Fibroblast of pulmonary artery (primary cell): ENCODE measurements around the gene GALNT17.
A peak's percentile ranks its signal among the peaks of the same experiment; 100 is the strongest.
"Not testable (repeated sequence)": the region's sequence is repeated elsewhere in the genome, so short reads cannot be mapped to it uniquely, and the experiment has no call there.

Experiments used
- DNase-seq: peaks from one replicate; pipeline ENCODE4 v3.0.0-alpha.2; 2010; ENCODE audit warnings: low read depth
- H3K4me3 ChIP-seq: replicated peaks from 2 replicates; pipeline ENCODE4 v1.5.1; 2011; ENCODE audit warnings: low read depth, mild to moderate bottlenecking, control low read depth, low read length, moderate library complexity
- CTCF ChIP-seq: IDR thresholded peaks from 2 replicates; pipeline ENCODE4 v1.5.1; 2011; ENCODE audit warnings: mild to moderate bottlenecking, control low read depth, low read length, inconsistent platforms; ENCODE audit errors: missing control alignments

Gene GALNT17

GRCh38 chr7:71625545-71625944 is 493.6 kb downstream of the GALNT17 start:
- no peak overlapping the region for H3K4me3 ChIP-seq
- DNase-seq: no peak
- TF ChIP-seq CTCF: no peak

- TF ChIP-seq CTCF: no peak
- peak; percentile 8 for DNase-seq
These were observed 494.3 kb downstream of the GALNT17 start for GRCh38 chr7:71626206-71626605.

GRCh38 chr7:71627651-71628050 is 495.7 kb downstream of the GALNT17 start:
- no peak for DNase-seq
- H3K4me3 ChIP-seq: no peak overlapping the region
- no peak for TF ChIP-seq CTCF

More at GRCh38 chr7:71626206-71626605, 494.3 kb downstream of the GALNT17 start:
- H3K4me3 ChIP-seq: no peak overlapping the region

GRCh38 chr7:71630516-71630915 is 498.6 kb downstream of the GALNT17 start:
- no peak for DNase-seq
- no peak overlapping the region for H3K4me3 ChIP-seq
- TF ChIP-seq CTCF: no peak

- H3K4me3 ChIP-seq: no peak overlapping the region
- TF ChIP-seq CTCF: no peak
- DNase-seq: peak; percentile 82
These were observed 501.6 kb downstream of the GALNT17 start for GRCh38 chr7:71633551-71634008.

GRCh38 chr7:71635849-71636248 is 503.9 kb downstream of the GALNT17 start:
- H3K4me3 ChIP-seq, DNase-seq: not testable (repeated sequence)

GRCh38 chr7:71636329-71636728 is 504.4 kb downstream of the GALNT17 start:
- no peak for DNase-seq
- no peak for TF ChIP-seq CTCF
- H3K4me3 ChIP-seq: no peak overlapping the region

GRCh38 chr7:71637578-71637977 is 505.6 kb downstream of the GALNT17 start:
- peak; percentile 30 for DNase-seq
- TF ChIP-seq CTCF: no peak
- no peak overlapping the region for H3K4me3 ChIP-seq
